ENCODE results near the gene SUN5. TPM values are rescaled to one million over a fixed set of nuclear protein-coding genes. Genes with fewer than 3 reads are reported as not detected.

SUN5 gene
- total RNA-seq, 2 donors from 2014 or later = not detected

DNA sequence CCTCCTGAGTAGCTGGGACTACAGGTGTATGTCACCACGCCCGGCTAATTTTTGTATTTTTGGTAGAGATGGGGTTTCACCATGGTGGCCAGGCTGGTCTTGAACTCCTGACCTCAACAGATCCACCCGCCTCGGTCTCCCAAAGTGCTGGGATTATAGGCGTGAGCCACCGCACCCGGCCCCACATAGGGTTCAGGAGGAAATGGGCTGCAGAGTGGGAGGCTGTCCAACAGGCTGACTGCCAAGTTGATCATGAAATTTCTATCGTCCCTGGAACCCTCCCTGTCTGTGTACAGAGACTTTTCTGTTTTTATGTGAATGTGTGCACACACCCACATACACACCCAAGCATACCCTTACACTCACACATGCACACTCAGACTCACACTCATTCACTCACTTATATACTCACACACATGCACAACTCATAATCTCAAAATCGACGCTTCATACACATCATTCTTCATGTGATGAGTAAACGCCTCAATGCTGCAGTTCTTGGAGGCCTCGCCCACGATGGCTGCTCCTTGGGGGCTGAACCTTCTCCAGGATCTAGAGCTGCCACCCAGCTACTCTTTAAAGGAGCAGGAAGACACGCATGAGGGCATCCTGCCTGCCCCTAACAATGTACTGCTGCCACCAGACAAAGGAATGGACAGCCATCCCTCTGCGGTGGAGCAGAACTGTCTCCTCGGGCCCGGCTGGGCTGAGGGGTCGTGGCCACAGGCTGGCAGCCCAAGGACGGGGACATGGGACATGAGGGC is 35.6 kb downstream of the SUN5 start:
- TF ChIP-seq, protein P1, sequence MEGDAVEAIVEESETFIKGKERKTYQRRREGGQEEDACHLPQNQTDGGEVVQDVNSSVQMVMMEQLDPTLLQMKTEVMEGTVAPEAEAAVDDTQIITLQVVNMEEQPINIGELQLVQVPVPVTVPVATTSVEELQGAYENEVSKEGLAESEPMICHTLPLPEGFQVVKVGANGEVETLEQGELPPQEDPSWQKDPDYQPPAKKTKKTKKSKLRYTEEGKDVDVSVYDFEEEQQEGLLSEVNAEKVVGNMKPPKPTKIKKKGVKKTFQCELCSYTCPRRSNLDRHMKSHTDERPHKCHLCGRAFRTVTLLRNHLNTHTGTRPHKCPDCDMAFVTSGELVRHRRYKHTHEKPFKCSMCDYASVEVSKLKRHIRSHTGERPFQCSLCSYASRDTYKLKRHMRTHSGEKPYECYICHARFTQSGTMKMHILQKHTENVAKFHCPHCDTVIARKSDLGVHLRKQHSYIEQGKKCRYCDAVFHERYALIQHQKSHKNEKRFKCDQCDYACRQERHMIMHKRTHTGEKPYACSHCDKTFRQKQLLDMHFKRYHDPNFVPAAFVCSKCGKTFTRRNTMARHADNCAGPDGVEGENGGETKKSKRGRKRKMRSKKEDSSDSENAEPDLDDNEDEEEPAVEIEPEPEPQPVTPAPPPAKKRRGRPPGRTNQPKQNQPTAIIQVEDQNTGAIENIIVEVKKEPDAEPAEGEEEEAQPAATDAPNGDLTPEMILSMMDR (conservative IDR thresholded peaks at IDR 0.05) = no peak
- Mint-ChIP-seq H3K27ac (no peak overlapping the region), H3K36me3 (ENCODE audit: low read depth) (no peaks in the 10 kb centered on the region), H3K9me3 (no peaks in the 10 kb centered on the region), H3K4me3 (no peak overlapping the region), H3K27me3 (ENCODE audit: insufficient read depth) (no peaks in the 10 kb centered on the region), H3K4me1 (peaks cover 25% of the 10 kb centered on the region)
- no peak overlapping the region for H3K9ac ChIP-seq (ENCODE audit: extremely low read depth, low read length, poor library complexity, severe bottlenecking)
- DNase-seq = peak; percentile 43
- no peak overlapping the region for H3K4me3 ChIP-seq (ENCODE audit: low read length)
- no peaks in the 10 kb centered on the region for H3K9me3 ChIP-seq (ENCODE audit: control insufficient read depth, low read length)
- WGBS, 2 experiments (ENCODE audit: insufficient coverage in 1 of 2, insufficient read length in 1 of 2) = 90 to 93% methylated on average over 14 to 19 of the region's 19 CpGs
- no peaks in the 10 kb centered on the region for H3K4me1 ChIP-seq (ENCODE audit: control insufficient read depth, insufficient read depth, low read length)
- no peak overlapping the region for H3K27ac ChIP-seq (ENCODE audit: low read depth, low read length)
- H3K27me3 ChIP-seq (ENCODE audit: control insufficient read depth, insufficient read depth, low read length, poor library complexity, severe bottlenecking) = no peaks in the 10 kb centered on the region
- no peaks in the 10 kb centered on the region for H3K36me3 ChIP-seq (ENCODE audit: control insufficient read depth, insufficient read depth, low read length)

DNA sequence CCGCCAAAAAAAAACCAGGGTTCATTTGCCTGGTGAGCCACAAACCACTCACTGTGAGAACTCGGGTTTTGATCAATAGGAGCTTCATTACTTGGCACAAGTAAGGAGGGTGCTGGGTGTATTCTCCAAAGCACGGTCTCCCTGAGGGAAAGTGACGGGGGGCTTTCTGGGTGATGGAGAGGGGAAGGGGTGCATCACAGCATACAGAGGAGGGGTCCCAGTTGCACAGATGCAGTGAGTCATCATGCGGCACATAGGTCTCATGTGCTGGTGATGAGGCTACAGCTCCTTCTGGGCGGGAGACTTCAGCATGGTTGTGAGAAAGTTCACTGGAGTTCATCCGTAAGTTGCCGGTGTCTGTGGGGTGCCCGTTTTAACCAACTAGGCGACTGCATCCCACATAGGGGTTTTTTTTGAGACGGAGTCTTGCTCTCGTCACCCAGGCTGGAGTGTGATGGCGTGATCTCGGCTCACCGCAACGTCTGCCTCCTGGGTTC is 36.2 kb downstream of the SUN5 start:
- Mint-ChIP-seq H3K27me3 (ENCODE audit: insufficient read depth) (no peaks in the 10 kb centered on the region), H3K36me3 (ENCODE audit: low read depth) (no peaks in the 10 kb centered on the region), H3K9me3 (no peaks in the 10 kb centered on the region), H3K27ac (no peak overlapping the region), H3K4me1 (peaks cover 25% of the 10 kb centered on the region), H3K4me3 (no peak overlapping the region)
- 93 to 94% methylated on average over 11 to 16 of the region's 16 CpGs for WGBS, 2 experiments (ENCODE audit: insufficient coverage in 1 of 2, insufficient read length in 1 of 2)
- no peaks in the 10 kb centered on the region for H3K36me3 ChIP-seq (ENCODE audit: control insufficient read depth, insufficient read depth, low read length)
- H3K4me3 ChIP-seq (ENCODE audit: low read length) = no peak overlapping the region
- peaks cover 3% of the 10 kb centered on the region for H3K4me1 ChIP-seq (ENCODE audit: control insufficient read depth, insufficient read depth, low read length)
- H3K9ac ChIP-seq (ENCODE audit: extremely low read depth, low read length, poor library complexity, severe bottlenecking) = no peak overlapping the region
- H3K9me3 ChIP-seq (ENCODE audit: control insufficient read depth, low read length) = no peaks in the 10 kb centered on the region
- H3K27me3 ChIP-seq (ENCODE audit: control insufficient read depth, insufficient read depth, low read length, poor library complexity, severe bottlenecking) = no peaks in the 10 kb centered on the region
- peak; percentile 41 for DNase-seq
- TF ChIP-seq, protein P1 (conservative IDR thresholded peaks at IDR 0.05) = no peak
- H3K27ac ChIP-seq (ENCODE audit: low read depth, low read length) = no peak overlapping the region

DNA sequence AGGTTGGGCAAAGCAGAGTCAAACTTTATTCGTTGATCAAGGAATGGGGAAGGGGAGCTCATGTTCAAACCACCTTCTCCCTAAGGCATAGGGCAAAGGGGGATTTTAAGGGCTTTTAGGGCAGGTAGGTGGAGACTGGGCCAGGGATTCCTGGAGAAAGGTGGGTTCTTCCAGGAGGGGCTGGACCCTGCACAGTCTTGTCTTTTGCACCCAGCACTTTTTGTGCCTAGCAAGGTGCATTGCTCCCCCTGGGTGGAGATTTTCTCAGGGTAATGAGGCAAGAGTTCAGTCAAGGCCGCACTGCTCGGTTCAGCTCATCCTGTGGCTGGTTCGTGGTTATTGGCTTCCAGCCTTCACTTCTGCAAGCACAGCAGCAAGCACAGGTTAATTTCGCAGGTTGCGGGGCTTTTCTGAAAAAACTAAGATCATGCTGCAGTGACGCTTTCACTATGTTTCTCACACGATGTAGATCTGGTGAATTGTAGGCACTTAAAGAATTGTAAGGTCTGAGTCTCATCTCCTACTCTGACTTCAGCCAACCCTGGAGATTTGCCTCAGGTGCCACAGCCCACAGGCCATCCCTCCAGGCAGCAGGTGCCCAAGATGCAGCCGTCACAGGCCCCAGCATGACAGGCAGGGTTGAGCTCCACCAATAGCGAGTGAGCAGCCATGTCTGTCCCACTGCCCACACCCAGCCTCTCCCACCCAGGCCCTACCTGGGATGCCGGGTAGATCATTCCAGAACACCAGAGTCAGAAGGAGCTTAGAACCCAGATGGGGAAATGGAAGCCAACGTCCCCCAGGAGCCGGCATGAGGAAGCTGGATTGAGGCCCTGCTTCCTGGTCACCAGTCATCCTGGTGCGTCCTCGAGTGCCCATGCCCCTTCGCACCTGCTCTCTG is 37.1 kb downstream of the SUN5 start:
- Histone ChIP-seq H3K4me3 (ENCODE audit: low read length) (no peak overlapping the region), H3K36me3 (ENCODE audit: control insufficient read depth, insufficient read depth, low read length) (no peaks in the 10 kb centered on the region), H3K4me1 (ENCODE audit: control insufficient read depth, insufficient read depth, low read length) (peaks cover 8% of the 10 kb centered on the region), H3K9ac (ENCODE audit: extremely low read depth, low read length, poor library complexity, severe bottlenecking) (no peak overlapping the region), H3K27ac (ENCODE audit: low read depth, low read length) (no peak overlapping the region), H3K9me3 (ENCODE audit: control insufficient read depth, low read length) (no peaks in the 10 kb centered on the region), H3K27me3 (ENCODE audit: control insufficient read depth, insufficient read depth, low read length, poor library complexity, severe bottlenecking) (no peaks in the 10 kb centered on the region)
- TF ChIP-seq, protein P1 (conservative IDR thresholded peaks at IDR 0.05) = no peak
- no peak overlapping the region for H3K27ac Mint-ChIP-seq
- H3K9me3 Mint-ChIP-seq = no peaks in the 10 kb centered on the region
- peaks cover 28% of the 10 kb centered on the region for H3K4me1 Mint-ChIP-seq
- DNase-seq = peak; percentile 41
- no peaks in the 10 kb centered on the region for H3K27me3 Mint-ChIP-seq (ENCODE audit: insufficient read depth)
- 92 to 94% methylated on average over 12 to 16 of the region's 16 CpGs for WGBS, 2 experiments (ENCODE audit: insufficient coverage in 1 of 2, insufficient read length in 1 of 2)
- H3K4me3 Mint-ChIP-seq = no peak overlapping the region
- no peaks in the 10 kb centered on the region for H3K36me3 Mint-ChIP-seq (ENCODE audit: low read depth)
